ENCODE measurements around the gene RPL29. TPM values are rescaled to one million over a fixed set of nuclear protein-coding genes. Genes with fewer than 3 reads are reported as not detected.

The RPL29 gene
- total RNA-seq, 2 experiments from 2014 or later: 1,502 to 1,507 TPM

DNA sequence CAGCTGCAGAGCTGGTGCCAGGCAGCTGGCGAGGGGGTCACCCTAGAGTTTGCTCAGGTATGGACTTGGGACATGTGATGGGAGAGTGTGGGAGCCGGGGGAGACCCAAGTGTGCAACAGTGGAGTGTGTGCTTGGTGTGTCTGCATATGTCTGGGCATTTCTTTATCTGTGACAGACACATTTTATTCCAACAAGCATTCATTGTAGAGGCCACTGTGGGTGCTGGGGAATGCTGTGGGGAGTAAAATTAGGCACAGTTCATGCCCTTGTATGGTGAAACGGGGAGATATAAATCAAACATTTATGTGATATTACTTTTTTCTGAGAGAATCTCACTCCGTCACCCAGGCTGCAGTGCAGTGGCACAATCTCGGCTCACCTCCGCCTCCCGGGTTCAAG is 8.1 kb downstream of the RPL29 start:
- Mint-ChIP-seq H3K27ac (no peak overlapping the region), H3K27me3 (no peaks in the 10 kb centered on the region), H3K4me3 (no peak overlapping the region), H3K9me3 (no peaks in the 10 kb centered on the region), H3K4me1 (ENCODE audit: low read depth) (peaks cover 29% of the 10 kb centered on the region), H3K36me3 (peaks cover 13% of the 10 kb centered on the region)
- ChIA-PET CTCF (no interaction called here), POLR2A (no interaction called here)
- no peak for DNase-seq
- intact Hi-C loops (cut with micrococcal nuclease): no loop called here

DNA sequence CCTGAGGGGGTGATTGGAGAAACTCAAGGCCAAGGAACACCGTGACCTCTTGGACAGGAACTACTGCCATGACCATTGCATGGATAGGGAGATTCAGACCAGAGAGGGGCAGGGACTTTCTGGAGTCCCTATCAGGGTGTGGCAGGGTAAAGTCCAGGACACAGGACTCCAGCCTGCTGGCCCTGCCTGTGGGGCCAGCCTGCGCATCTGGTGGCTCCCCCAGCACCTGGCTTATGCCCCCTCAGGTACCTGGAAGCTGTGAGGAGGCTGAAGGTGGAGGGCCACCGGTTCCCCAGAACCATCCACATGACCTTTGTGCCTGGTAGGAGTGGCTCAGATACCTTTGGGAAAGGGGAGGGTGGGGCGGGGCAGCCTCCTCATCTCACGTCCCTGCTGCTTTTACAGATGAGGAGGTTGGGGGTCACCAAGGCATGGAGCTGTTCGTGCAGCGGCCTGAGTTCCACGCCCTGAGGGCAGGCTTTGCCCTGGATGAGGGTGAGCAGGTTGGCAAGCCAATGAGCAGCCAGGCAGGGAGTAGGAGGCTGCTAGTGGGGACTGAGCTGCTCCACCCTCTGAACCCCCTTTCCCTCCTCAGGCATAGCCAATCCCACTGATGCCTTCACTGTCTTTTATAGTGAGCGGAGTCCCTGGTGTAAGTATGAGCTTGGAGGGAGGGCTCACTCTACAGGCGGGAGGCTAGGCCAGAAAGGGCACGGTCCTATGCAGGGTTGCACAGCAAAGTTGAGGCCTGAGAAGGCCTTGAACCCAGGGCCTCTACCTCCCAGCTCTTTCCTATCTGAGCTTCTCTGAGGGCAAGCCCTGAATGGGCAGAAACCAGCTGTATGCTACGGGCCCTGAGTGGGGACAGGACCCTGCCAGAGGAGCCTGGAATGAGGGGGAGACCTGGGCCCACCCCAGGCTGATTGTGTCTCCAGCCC is 9.4 kb downstream of the RPL29 start:
- Mint-ChIP-seq H3K4me3 (no peak overlapping the region), H3K9me3 (no peaks in the 10 kb centered on the region), H3K36me3 (peaks cover 5% of the 10 kb centered on the region), H3K27ac (no peak overlapping the region), H3K4me1 (ENCODE audit: low read depth) (peaks cover 28% of the 10 kb centered on the region), H3K27me3 (no peaks in the 10 kb centered on the region)
- CTCF ChIA-PET: interaction anchor here (1.4 kb wide), 1 partner anchor 12 kb away, joined by 4 read pairs; the partner anchor contains the start of gene ABHD14B
- POLR2A ChIA-PET: interaction anchor here (1.8 kb wide), 1 partner anchor 9 kb away, joined by 10 read pairs; the partner anchor contains the start of gene RPL29
- no peak for DNase-seq
- intact Hi-C loops (cut with micrococcal nuclease): no loop called here

DNA sequence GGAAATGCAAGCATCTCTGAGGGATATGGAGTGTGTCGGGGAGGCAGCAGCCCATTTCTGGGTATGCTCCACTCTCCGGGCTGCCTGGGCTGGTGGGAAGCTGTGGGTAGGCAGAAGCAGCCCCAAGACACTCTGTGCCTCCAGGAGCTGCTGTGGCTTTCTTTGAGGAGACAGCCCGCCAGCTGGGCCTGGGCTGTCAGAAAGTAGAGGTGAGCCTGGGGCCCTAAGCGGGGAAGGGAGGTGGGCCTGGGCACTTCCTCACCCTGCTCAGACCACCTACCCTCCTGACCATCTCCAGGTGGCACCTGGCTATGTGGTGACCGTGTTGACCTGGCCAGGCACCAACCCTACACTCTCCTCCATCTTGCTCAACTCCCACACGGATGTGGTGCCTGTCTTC is 10.6 kb downstream of the RPL29 start:
- Mint-ChIP-seq H3K4me3 (peak overlapping the region; percentile 34), H3K27ac (peak overlapping the region; percentile 58), H3K9me3 (no peaks in the 10 kb centered on the region), H3K27me3 (no peaks in the 10 kb centered on the region), H3K36me3 (no peaks in the 10 kb centered on the region), H3K4me1 (ENCODE audit: low read depth) (peaks cover 28% of the 10 kb centered on the region)
- ChIA-PET CTCF (interaction anchor here (4.0 kb wide), 1 partner anchor 11 kb away, joined by 55 read pairs; the partner anchor contains the start of genes ABHD14A and ABHD14B), POLR2A (interaction anchor here (3.0 to 3.1 kb wide), 2 partner anchors 7 to 11 kb away, joined by 27 to 30 read pairs; partner anchors contain the start of genes ABHD14A and ABHD14B)
- no peak for DNase-seq
- intact Hi-C loops (cut with micrococcal nuclease): no loop called here

DNA sequence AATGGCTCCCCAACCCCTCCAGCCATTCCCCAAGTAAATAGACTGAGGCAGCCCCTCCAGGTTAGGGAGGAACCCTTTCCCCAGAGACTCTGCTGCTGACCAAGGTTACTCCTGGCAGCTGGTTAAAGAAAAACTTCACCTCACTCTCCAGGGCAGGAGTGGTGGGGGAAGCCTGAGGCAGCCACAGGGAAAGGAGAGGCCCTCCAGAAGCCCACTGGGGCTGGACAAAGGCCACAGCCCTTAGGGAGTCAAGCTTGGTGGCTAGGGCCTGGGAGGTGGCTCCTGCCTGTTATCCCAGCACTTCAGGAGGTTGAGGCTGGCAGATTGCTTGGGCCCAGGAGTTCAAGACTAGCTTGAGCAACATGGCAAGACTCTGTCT is 11.4 kb downstream of the RPL29 start:
- no peaks in the 10 kb centered on the region for H3K9me3 Mint-ChIP-seq
- ChIA-PET POLR2A (interaction anchor here (1.2 to 3.2 kb wide), 4 partner anchors 8 to 170 kb away, joined by 3 to 45 read pairs (median 28); partner anchors contain the start of genes ABHD14A, ABHD14B, POC1A and RPL29), CTCF (interaction anchor here (1.2 to 4.0 kb wide), 5 partner anchors 9 to 170 kb away, joined by 3 to 55 read pairs (median 26); partner anchors contain the start of genes ABHD14A, ABHD14B, PARP3 and POC1A)
- DNase-seq: no peak
- peaks cover 28% of the 10 kb centered on the region for H3K4me1 Mint-ChIP-seq (ENCODE audit: low read depth)
- H3K27ac Mint-ChIP-seq: peak overlapping the region; percentile 88
- intact Hi-C loops (cut with micrococcal nuclease): loop anchor here (5.0 kb wide), 1 partner anchor 73 kb away; the partner anchor contains the start of gene DUSP7
- H3K36me3 Mint-ChIP-seq: no peaks in the 10 kb centered on the region
- no peaks in the 10 kb centered on the region for H3K27me3 Mint-ChIP-seq
- H3K4me3 Mint-ChIP-seq: peak overlapping the region; percentile 88

DNA sequence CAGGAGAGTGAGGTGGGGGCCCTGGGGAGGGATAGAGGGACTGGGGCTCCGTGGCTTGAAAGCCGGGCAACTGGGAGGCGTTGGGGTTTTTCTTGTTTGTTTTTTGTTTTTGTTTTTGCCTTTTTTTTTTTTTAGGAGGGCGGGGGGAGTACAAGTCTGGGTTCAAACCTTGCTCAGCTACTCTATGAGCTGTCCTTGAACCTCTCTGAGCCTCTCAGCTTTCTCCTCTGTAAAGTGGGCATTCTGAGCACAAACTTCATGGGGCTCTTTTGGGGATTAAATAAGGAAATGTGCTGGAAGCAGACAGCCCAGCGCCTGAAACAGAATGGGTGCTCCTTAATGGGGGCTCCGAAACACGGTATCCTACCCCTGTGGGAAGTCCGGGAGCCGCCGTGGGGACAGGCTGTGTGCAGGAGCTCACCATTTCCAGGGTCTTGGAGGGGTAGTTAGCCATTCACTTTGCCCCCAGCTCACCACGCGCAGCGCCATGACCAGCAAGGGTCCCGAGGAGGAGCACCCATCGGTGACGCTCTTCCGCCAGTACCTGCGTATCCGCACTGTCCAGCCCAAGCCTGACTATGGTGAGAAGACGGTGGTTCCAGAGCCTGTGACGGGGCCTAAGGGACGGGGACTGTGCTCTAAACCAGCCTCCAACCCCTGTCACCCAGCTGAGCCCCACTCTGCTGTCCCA is 12.0 kb downstream of the RPL29 start:
- ChIA-PET CTCF (interaction anchor here (0.8 to 4.0 kb wide), 14 partner anchors 10 to 236 kb away, joined by 3 to 55 read pairs (median 4); partner anchors contain the start of genes ABHD14A, ABHD14B, PARP3 and PCBP4), POLR2A (interaction anchor here (1.2 to 3.2 kb wide), 6 partner anchors 8 to 170 kb away, joined by 3 to 45 read pairs (median 18); partner anchors contain the start of genes ABHD14A, ABHD14B, PARP3 and PCBP4)
- intact Hi-C loops (cut with micrococcal nuclease): loop anchor here (1.0 to 5.0 kb wide), 3 partner anchors 8 to 74 kb away; partner anchors contain the start of genes ABHD14A, DUSP7 and RPL29
- no peaks in the 10 kb centered on the region for H3K36me3 Mint-ChIP-seq
- H3K27ac Mint-ChIP-seq: peak overlapping the region; percentile 88
- no peaks in the 10 kb centered on the region for H3K27me3 Mint-ChIP-seq
- H3K9me3 Mint-ChIP-seq: no peaks in the 10 kb centered on the region
- DNase-seq: no peak
- peaks cover 28% of the 10 kb centered on the region for H3K4me1 Mint-ChIP-seq (ENCODE audit: low read depth)
- peak overlapping the region; percentile 88 for H3K4me3 Mint-ChIP-seq

DNA sequence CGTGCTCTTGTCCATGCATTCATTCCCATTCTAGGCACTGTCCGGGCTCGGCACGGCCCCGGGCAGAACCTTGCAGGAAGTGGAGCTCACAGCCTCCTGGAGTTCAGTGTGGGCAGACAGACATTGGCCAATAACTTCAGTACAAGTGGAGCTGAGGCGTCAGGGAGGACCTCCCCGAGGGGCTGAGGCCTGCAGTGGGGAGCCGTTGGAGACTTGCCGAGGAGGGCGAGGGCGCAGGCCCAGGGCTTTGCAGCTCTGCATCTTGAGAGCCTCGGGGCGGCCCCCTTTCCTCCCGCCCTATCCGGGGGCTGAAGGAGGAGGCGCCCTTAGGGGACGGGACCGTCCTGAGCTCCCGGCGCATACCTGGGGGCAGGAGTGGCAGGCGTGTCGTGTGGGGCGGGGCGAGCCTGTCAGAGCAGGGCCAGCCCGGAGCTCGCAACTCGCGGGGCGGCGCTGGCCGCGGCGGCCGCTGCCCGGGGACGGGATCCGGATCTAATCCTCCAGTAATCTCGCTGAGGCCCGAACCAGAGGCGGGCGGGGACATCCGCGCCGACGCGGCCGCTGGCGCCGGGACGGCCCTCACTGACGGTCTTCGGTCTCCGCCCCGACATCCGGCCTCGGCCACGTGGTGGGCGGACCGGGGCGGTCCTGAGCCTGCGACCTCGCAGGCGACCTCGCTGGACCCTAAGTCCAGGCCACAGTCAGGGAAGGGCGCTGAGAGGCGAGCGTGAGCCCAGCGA is 12.7 kb downstream of the RPL29 start, which contains the start of gene ACY1:
ACY1 (plus strand) TSS at position 698 of the 740 bp plus-strand sequence. CDS start 530 bp downstream, outside the sequence.
- Mint-ChIP-seq H3K4me3 (peak within 1 kb of the TSS; percentile 88), H3K9me3 (no peaks in the 10 kb centered on the region), H3K27ac (peak within 1 kb of the TSS; percentile 88), H3K27me3 (no peaks in the 10 kb centered on the region), H3K4me1 (ENCODE audit: low read depth) (peaks cover 28% of the 10 kb centered on the region), H3K36me3 (no peaks in the 10 kb centered on the region)
- POLR2A ChIA-PET: interaction anchor here (0.6 to 3.2 kb wide), 10 partner anchors 9 to 171 kb away, joined by 3 to 45 read pairs (median 9); partner anchors contain the start of genes ABHD14A, ABHD14B, PARP3 and PCBP4
- intact Hi-C loops (cut with micrococcal nuclease): loop anchor here (1.0 to 5.0 kb wide), 3 partner anchors 8 to 74 kb away; partner anchors contain the start of genes ABHD14A, DUSP7 and RPL29
- DNase-seq: peak; percentile 85
- CTCF ChIA-PET: interaction anchor here (0.8 to 4.0 kb wide), 16 partner anchors 9 to 237 kb away, joined by 3 to 55 read pairs (median 4); partner anchors contain the start of genes ABHD14A, ABHD14B, PARP3 and PCBP4

DNA sequence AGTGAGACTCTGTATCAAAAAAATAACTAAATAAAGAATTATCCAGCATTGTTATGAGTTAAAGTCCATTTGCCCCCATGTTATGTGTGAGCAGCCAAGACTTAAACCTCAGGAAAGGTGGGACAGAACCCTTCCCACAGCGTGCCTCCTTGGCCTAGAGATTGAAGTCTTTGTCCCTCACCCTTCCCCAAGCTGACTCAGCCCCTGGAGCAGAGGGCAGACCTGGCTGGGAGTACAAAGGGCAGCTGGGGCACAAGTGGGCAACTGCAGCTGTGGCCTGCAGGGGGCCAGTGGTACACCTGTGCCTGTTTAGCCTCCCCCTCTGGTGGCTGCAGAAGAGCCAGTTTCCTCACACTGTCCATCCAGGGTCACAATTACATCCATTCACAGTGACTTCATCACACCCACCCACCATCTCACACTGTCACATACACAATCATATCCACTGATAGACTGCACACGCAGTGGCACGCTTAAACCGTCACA is 13.3 kb downstream of the RPL29 start:
- DNase-seq: peak; percentile 60

DNA sequence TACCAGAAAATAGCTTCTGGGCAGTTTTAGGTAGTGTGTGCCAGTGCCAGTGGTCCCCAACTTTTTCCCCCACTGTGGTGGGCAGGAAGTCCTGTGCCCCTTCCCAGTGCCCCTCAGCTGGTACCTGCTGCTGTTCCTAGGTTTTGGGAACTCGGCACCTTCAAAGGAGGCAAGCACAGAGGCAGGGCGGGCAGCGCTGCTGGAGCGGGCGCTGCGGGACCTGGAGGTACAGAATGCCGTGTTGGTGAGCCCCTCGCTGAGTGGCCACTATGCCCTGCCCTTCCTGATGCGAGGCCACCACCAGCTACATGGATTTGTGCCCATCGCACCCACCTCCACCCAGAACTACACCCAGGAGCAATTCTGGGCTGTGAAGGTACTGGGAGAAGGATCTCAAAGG is 15.4 kb downstream of the RPL29 start:
- H3K9me3 Mint-ChIP-seq: no peaks in the 10 kb centered on the region
- intact Hi-C loops (cut with micrococcal nuclease): loop anchor here (5.0 kb wide), 1 partner anchor 77 kb away; the partner anchor contains the start of gene DUSP7
- ChIA-PET CTCF (no interaction called here), POLR2A (no interaction called here)
- H3K36me3 Mint-ChIP-seq: no peaks in the 10 kb centered on the region
- no peak overlapping the region for H3K27ac Mint-ChIP-seq
- no peak overlapping the region for H3K4me3 Mint-ChIP-seq
- DNase-seq: no peak
- H3K27me3 Mint-ChIP-seq: no peaks in the 10 kb centered on the region
- peaks cover 45% of the 10 kb centered on the region for H3K4me1 Mint-ChIP-seq (ENCODE audit: low read depth)

More for the DNA sequence above, 13.3 kb downstream of the RPL29 start:
- peak overlapping the region; percentile 88 for H3K27ac Mint-ChIP-seq
- intact Hi-C loops (cut with micrococcal nuclease): loop anchor here (5.0 kb wide), 1 partner anchor 75 kb away; the partner anchor contains the start of gene DUSP7
- ChIA-PET CTCF (interaction anchor here (0.6 to 4.0 kb wide), 14 partner anchors 8 to 238 kb away, joined by 3 to 55 read pairs (median 4); partner anchors contain the start of genes ABHD14A, ABHD14B, PARP3 and RPL29), POLR2A (interaction anchor here (0.6 to 3.2 kb wide), 9 partner anchors 8 to 47 kb away, joined by 3 to 45 read pairs (median 10); partner anchors contain the start of genes ABHD14A, ABHD14B, PARP3 and PCBP4)
- H3K36me3 Mint-ChIP-seq: no peaks in the 10 kb centered on the region
- no peaks in the 10 kb centered on the region for H3K9me3 Mint-ChIP-seq
- peaks cover 29% of the 10 kb centered on the region for H3K4me1 Mint-ChIP-seq (ENCODE audit: low read depth)
- no peaks in the 10 kb centered on the region for H3K27me3 Mint-ChIP-seq
- H3K4me3 Mint-ChIP-seq: peak overlapping the region; percentile 88

DNA sequence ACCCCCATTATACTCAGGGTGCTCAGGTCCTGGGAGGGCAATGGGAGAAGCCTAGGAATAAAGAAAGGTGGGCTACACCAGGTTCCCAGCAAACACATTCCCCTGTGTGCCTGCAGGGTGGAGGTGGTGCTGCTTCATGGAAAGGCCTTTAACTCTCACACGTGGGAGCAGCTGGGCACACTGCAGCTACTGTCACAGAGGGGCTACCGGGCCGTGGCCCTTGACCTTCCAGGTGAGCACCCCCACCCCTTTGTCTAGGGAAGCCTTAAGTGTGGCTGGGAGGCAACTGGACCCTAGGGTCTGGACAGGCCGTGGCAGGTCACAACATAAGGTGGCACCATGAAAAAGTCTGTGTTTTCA is 17.6 kb downstream of the RPL29 start:
- POLR2A ChIA-PET: no interaction called here
- no peak overlapping the region for H3K4me3 Mint-ChIP-seq
- DNase-seq: no peak

DNA sequence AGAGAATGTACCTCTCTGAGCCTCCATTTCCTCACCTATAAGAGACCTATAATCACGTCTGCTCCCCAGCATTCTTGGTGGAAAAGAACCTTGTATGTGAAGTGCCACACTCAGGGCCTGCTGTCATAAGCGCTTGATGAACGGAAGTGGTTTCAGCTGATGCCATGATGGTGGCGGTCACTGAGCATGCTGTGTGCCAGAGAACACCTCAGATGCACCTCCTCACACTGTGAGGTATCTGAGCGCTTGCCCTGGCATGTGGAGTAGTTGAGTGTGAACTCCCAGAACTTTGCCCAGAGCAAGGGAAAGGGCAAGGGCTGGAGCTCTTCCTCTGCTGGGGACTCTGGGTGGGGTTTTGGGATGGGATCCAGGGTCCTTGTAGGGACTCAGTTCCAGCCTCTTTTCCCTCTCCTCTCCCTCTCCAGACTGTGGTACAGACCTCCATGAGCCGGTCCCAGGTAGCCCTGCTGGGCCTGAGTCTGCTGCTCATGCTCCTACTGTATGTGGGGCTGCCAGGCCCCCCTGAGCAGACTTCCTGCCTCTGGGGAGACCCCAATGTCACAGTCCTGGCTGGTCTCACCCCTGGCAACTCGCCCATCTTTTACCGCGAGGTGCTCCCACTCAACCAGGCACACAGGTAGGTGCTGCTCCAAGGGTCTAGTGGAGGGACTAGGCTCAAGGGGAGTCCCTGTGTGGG is 18.1 kb downstream of the RPL29 start:
- peak overlapping the region; percentile 38 for H3K27ac Mint-ChIP-seq
- intact Hi-C loops (cut with micrococcal nuclease): loop anchor here (10.0 kb wide), 2 partner anchors 303 to 473 kb away; partner anchors contain the start of genes DCAF1 and TEX264
- CTCF ChIA-PET: no interaction called here
- H3K27me3 Mint-ChIP-seq: no peaks in the 10 kb centered on the region
- H3K4me3 Mint-ChIP-seq: no peak overlapping the region
- H3K4me1 Mint-ChIP-seq (ENCODE audit: low read depth): peaks cover 36% of the 10 kb centered on the region
- H3K36me3 Mint-ChIP-seq: peaks cover 2% of the 10 kb centered on the region
- no peaks in the 10 kb centered on the region for H3K9me3 Mint-ChIP-seq
- peak; percentile 61 for DNase-seq
- POLR2A ChIA-PET: interaction anchor here (1.5 kb wide), 1 partner anchor 18 kb away, joined by 6 read pairs; the partner anchor contains the start of gene RPL29

More for the DNA sequence above, 17.6 kb downstream of the RPL29 start:
- Mint-ChIP-seq H3K36me3 (peaks cover 2% of the 10 kb centered on the region), H3K27ac (no peak overlapping the region), H3K27me3 (no peaks in the 10 kb centered on the region), H3K4me1 (ENCODE audit: low read depth) (peaks cover 37% of the 10 kb centered on the region), H3K9me3 (no peaks in the 10 kb centered on the region)
- intact Hi-C loops (cut with micrococcal nuclease): loop anchor here (10.0 kb wide), 2 partner anchors 303 to 473 kb away; partner anchors contain the start of genes DCAF1 and TEX264
- CTCF ChIA-PET: no interaction called here

Data from activated CD4-positive, alpha-beta memory T cell treated with anti-CD3 and anti-CD28 coated beads for 36 hours (primary cell).